H9 (cell line): ENCODE data around the gene ITPR1. TPM values are rescaled to one million over a fixed set of nuclear protein-coding genes. Genes with fewer than 3 reads are reported as not detected.
"Not testable (repeated sequence)": the region's sequence is repeated elsewhere in the genome, so short reads cannot be mapped to it uniquely, and the experiment has no call there.

Experiments used
- DNase-seq: peaks from one replicate; pipeline ENCODE4 v3.0.0-alpha.2; 2017
- H2AFZ ChIP-seq: one replicate; pipeline ENCODE4 v1.6.1; 2013; ENCODE audit warnings: mild to moderate bottlenecking, low read length, control low read depth, moderate library complexity
- H2AK5ac ChIP-seq: 2 replicates; pipeline ENCODE4 v1.6.1; 2013; ENCODE audit warnings: low read length, control low read depth, mixed read lengths; ENCODE audit not compliant: insufficient read length
- H2BK120ac ChIP-seq: one replicate; pipeline ENCODE4 v1.6.1; 2013; ENCODE audit warnings: low read depth, mild to moderate bottlenecking, low read length, control low read depth, inconsistent platforms; ENCODE audit not compliant: poor library complexity, severe bottlenecking
- H2BK12ac ChIP-seq: 2 replicates; pipeline ENCODE4 v1.6.1; 2013; ENCODE audit warnings: low read length, control low read depth, mixed read lengths, low read depth; ENCODE audit not compliant: insufficient read length
- H2BK15ac ChIP-seq: 2 replicates; pipeline ENCODE4 v1.6.1; 2013; ENCODE audit warnings: low read depth, low read length, control low read depth
- H2BK20ac ChIP-seq: one replicate; pipeline ENCODE4 v1.6.1; 2013; ENCODE audit warnings: low read depth, mild to moderate bottlenecking, low read length, control low read depth, inconsistent platforms; ENCODE audit not compliant: poor library complexity, severe bottlenecking
- H2BK5ac ChIP-seq: 2 replicates; pipeline ENCODE4 v1.6.1; 2013; ENCODE audit warnings: low read length, control low read depth, mixed read lengths; ENCODE audit not compliant: insufficient read length
- H3K14ac ChIP-seq: 2 replicates; pipeline ENCODE4 v1.6.1; 2013; ENCODE audit warnings: low read length, control low read depth; ENCODE audit not compliant: insufficient read depth
- H3K18ac ChIP-seq: 2 replicates; pipeline ENCODE4 v1.6.1; 2013; ENCODE audit warnings: low read depth, mild to moderate bottlenecking, mixed read lengths, low read length, control low read depth; ENCODE audit not compliant: insufficient read length
- H3K23ac ChIP-seq: 2 replicates; pipeline ENCODE4 v1.6.1; 2013; ENCODE audit warnings: low read length, control low read depth, mixed read lengths, low read depth; ENCODE audit not compliant: insufficient read length
- H3K23me2 ChIP-seq: 2 replicates; pipeline ENCODE4 v1.6.1; 2013; ENCODE audit warnings: low read depth, mild to moderate bottlenecking, mixed read lengths, low read length, control low read depth; ENCODE audit not compliant: insufficient read length, poor library complexity, severe bottlenecking
- H3K27ac ChIP-seq: 2 replicates; pipeline ENCODE4 v1.5.1; 2013; ENCODE audit warnings: low read length, control low read depth, mixed read lengths, low read depth; ENCODE audit not compliant: insufficient read length
- H3K27me3 ChIP-seq: 2 replicates; pipeline ENCODE4 v1.6.1; 2013; ENCODE audit warnings: low read length, control low read depth, inconsistent platforms; ENCODE audit not compliant: insufficient read depth
- H3K4ac ChIP-seq: 2 replicates; pipeline ENCODE4 v1.6.1; 2013; ENCODE audit warnings: low read depth, mild to moderate bottlenecking, control low read depth, inconsistent platforms, low read length, moderate library complexity
- H3K4me1 ChIP-seq: 2 replicates; pipeline ENCODE4 v1.6.1; 2013; ENCODE audit warnings: low read length, control low read depth, inconsistent platforms; ENCODE audit not compliant: insufficient read depth
- H3K4me2 ChIP-seq: 2 replicates; pipeline ENCODE4 v1.6.1; 2013; ENCODE audit warnings: low read length, control low read depth, mixed read lengths; ENCODE audit not compliant: insufficient read length, insufficient read depth
- H3K56ac ChIP-seq: 2 replicates; pipeline ENCODE4 v1.6.1; 2013; ENCODE audit warnings: low read depth, mild to moderate bottlenecking, mixed read lengths, low read length, control low read depth; ENCODE audit not compliant: insufficient read length
- H3K79me1 ChIP-seq: 2 replicates; pipeline ENCODE4 v1.6.1; 2013; ENCODE audit warnings: low read depth, mild to moderate bottlenecking, moderate library complexity, low read length, control low read depth, inconsistent platforms; ENCODE audit not compliant: insufficient read depth, poor library complexity, severe bottlenecking
- H3K79me2 ChIP-seq: 2 replicates; pipeline ENCODE4 v1.6.1; 2013; ENCODE audit warnings: low read length, control low read depth, inconsistent platforms; ENCODE audit not compliant: insufficient read depth
- H3K9ac ChIP-seq: 2 replicates; pipeline ENCODE4 v1.6.1; 2013; ENCODE audit warnings: low read length, control low read depth, mixed read lengths; ENCODE audit not compliant: insufficient read length; ENCODE audit errors: extremely low read depth
- H3K9me3 ChIP-seq: one replicate; pipeline ENCODE4 v1.6.1; 2013; ENCODE audit warnings: low read depth, low read length, inconsistent platforms; ENCODE audit not compliant: control insufficient read depth
- H3T11ph ChIP-seq: one replicate; pipeline ENCODE4 v1.6.1; 2013; ENCODE audit warnings: mild to moderate bottlenecking, low read length, control low read depth, inconsistent platforms
- H4K20me1 ChIP-seq: one replicate; pipeline ENCODE4 v1.6.1; 2013; ENCODE audit not compliant: control insufficient read depth, insufficient read length, insufficient read depth
- H4K5ac ChIP-seq: 2 replicates; pipeline ENCODE4 v1.6.1; 2013; ENCODE audit warnings: low read depth, mild to moderate bottlenecking, mixed read lengths, low read length, control low read depth; ENCODE audit not compliant: insufficient read length
- H4K8ac ChIP-seq: replicated peaks from 2 replicates; pipeline ENCODE4 v1.6.1; 2013; ENCODE audit warnings: low read length, control low read depth, mixed read lengths, low read depth; ENCODE audit not compliant: insufficient read length
- H4K91ac ChIP-seq: 2 replicates; pipeline ENCODE4 v1.6.1; 2013; ENCODE audit warnings: low read depth, mild to moderate bottlenecking, moderate library complexity, mixed read lengths, low read length, control low read depth; ENCODE audit not compliant: insufficient read length
- H3K27ac Mint-ChIP-seq, 3 experiments: 2 replicates in 2 of 3; 3 replicates in 1 of 3; pipeline ENCODE4 v1.8.0; 2020 to 2021; ENCODE audit warnings: mixed read lengths in 3 of 3, mild to moderate bottlenecking in 1 of 3, moderate library complexity in 1 of 3
- H3K27me3 Mint-ChIP-seq: 2 replicates; pipeline ENCODE4 v1.8.0; 2021; ENCODE audit warnings: low read depth, mild to moderate bottlenecking, moderate library complexity, mixed read lengths
- H3K36me3 Mint-ChIP-seq, 3 experiments: 2 replicates in 2 of 3; 3 replicates in 1 of 3; pipeline ENCODE4 v1.8.0; 2020 to 2021; ENCODE audit warnings: low read depth in 3 of 3, mixed read lengths in 3 of 3; ENCODE audit not compliant: insufficient read depth in 1 of 3
- H3K4me1 Mint-ChIP-seq, 2 experiments: 2 replicates each; pipeline ENCODE4 v1.8.0; 2020; ENCODE audit warnings: mixed read lengths in 2 of 2
- H3K4me3 Mint-ChIP-seq, 2 experiments: 2 replicates in 1 of 2; 3 replicates in 1 of 2; pipeline ENCODE4 v1.8.0; 2020 to 2021; ENCODE audit warnings: mild to moderate bottlenecking in 2 of 2, mixed read lengths in 2 of 2, moderate library complexity in 1 of 2
- H3K9me3 Mint-ChIP-seq, 2 experiments: 2 replicates in 1 of 2; 3 replicates in 1 of 2; pipeline ENCODE4 v1.8.0; 2020; ENCODE audit warnings: mild to moderate bottlenecking in 2 of 2, mixed read lengths in 2 of 2, moderate library complexity in 1 of 2
- WGBS: extraction: QIAGEN DNeasy Blood & Tissue Kit; methylation state at CpG from one replicate; pipeline ENCODE4 v1.1.7; 2013; ENCODE audit warnings: missing lambda C conversion rate, low lambda C conversion rate, mixed read lengths; ENCODE audit not compliant: insufficient read length; ENCODE audit errors: extremely low coverage; 5-methylcytosine and 5-hydroxymethylcytosine counted together
- total RNA-seq: library from RNA; stranded (reverse); gene quantifications from 2 replicates; pipeline ENCODE4 v1.2.1, GENCODE V29; 2021
- TF ChIP-seq, protein P1 (sequence below): fragments of 200-600 bp; sonication (generic); conservative IDR thresholded peaks from 3 replicates; pipeline ENCODE4 v1.8.0; 2021; ENCODE audit warnings: antibody characterized with exemption, mild to moderate bottlenecking

Gene ITPR1
- total RNA-seq, 1 experiment from 2014 or later, result 4.2 TPM

GRCh38 chr3:4454142-4454541 is 39.0 kb upstream of the ITPR1 start:
- H4K8ac ChIP-seq, result no peak overlapping the region
- no peaks in the 10 kb centered on the region for H3K27me3 Mint-ChIP-seq
- H2BK12ac ChIP-seq, result no peak overlapping the region
- H2BK15ac ChIP-seq, result no peak overlapping the region
- H3K79me2 ChIP-seq, result no peaks in the 10 kb centered on the region
- H3K4me2 ChIP-seq, result no peak overlapping the region
- H3K23ac ChIP-seq, result no peak overlapping the region
- H3K4me3 Mint-ChIP-seq, result no peak overlapping the region
- peaks cover 0 to 3% (median 3%) of the 10 kb centered on the region in 3 experiments; a peak in 4 of 7 replicates for H3K36me3 Mint-ChIP-seq
- H3K4ac ChIP-seq, result no peak overlapping the region
- DNase-seq, result no peak
- H3K9me3 Mint-ChIP-seq, result no peaks in the 10 kb centered on the region; a peak in 1 of 5 replicates
- no peak overlapping the region for H2AK5ac ChIP-seq
- no peaks in the 10 kb centered on the region for H4K20me1 ChIP-seq
- H3K18ac ChIP-seq, result no peak overlapping the region
- H3K9me3 ChIP-seq, result no peaks in the 10 kb centered on the region
- TF ChIP-seq, protein P1, sequence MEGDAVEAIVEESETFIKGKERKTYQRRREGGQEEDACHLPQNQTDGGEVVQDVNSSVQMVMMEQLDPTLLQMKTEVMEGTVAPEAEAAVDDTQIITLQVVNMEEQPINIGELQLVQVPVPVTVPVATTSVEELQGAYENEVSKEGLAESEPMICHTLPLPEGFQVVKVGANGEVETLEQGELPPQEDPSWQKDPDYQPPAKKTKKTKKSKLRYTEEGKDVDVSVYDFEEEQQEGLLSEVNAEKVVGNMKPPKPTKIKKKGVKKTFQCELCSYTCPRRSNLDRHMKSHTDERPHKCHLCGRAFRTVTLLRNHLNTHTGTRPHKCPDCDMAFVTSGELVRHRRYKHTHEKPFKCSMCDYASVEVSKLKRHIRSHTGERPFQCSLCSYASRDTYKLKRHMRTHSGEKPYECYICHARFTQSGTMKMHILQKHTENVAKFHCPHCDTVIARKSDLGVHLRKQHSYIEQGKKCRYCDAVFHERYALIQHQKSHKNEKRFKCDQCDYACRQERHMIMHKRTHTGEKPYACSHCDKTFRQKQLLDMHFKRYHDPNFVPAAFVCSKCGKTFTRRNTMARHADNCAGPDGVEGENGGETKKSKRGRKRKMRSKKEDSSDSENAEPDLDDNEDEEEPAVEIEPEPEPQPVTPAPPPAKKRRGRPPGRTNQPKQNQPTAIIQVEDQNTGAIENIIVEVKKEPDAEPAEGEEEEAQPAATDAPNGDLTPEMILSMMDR, result no peak
- no peak overlapping the region for H4K5ac ChIP-seq
- H3K4me1 ChIP-seq, result no peaks in the 10 kb centered on the region
- H3K27me3 ChIP-seq, result no peaks in the 10 kb centered on the region
- H2AFZ ChIP-seq, result no peak overlapping the region
- H2BK5ac ChIP-seq, result no peak overlapping the region
- H2BK20ac ChIP-seq, result no peak overlapping the region
- no peaks in the 10 kb centered on the region for H3K4me1 Mint-ChIP-seq
- no peak overlapping the region for H3T11ph ChIP-seq
- H3K27ac ChIP-seq, result no peak overlapping the region
- no peak overlapping the region for H4K91ac ChIP-seq
- H3K14ac ChIP-seq, result no peak overlapping the region
- no peak overlapping the region for H3K9ac ChIP-seq
- no peak overlapping the region for H3K56ac ChIP-seq
- no peak overlapping the region for H3K27ac Mint-ChIP-seq
- no peaks in the 10 kb centered on the region for H3K23me2 ChIP-seq
- H3K79me1 ChIP-seq, result no peaks in the 10 kb centered on the region
- H2BK120ac ChIP-seq, result no peak overlapping the region

DNA sequence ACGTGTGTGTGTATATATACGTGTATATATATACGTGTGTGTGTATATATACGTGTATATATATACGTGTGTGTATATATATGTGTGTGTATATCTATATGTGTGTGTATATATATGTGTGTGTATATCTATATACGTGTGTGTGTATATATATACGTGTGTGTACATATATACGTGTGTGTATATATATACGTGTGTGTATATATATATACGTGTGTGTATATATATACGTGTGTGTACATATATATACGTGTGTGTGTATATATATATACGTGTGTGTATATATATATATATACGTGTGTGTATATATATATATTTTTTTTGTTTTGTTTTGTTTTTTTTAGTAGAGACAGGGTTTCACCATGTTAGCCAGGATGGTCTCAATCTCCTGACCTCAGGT is 36.4 kb upstream of the ITPR1 start:
- H3K79me1 ChIP-seq, H3K27ac ChIP-seq, H2AFZ ChIP-seq, H2BK5ac ChIP-seq, H3K79me2 ChIP-seq, H3K4me3 Mint-ChIP-seq, H3K27me3 ChIP-seq, H3K56ac ChIP-seq, H3K4ac ChIP-seq, H2BK20ac ChIP-seq, H3K14ac ChIP-seq, H3K23me2 ChIP-seq, H3K4me1 Mint-ChIP-seq, H4K8ac ChIP-seq, DNase-seq, H3K9me3 Mint-ChIP-seq, H3K36me3 Mint-ChIP-seq, H3K9me3 ChIP-seq, H4K91ac ChIP-seq, H4K20me1 ChIP-seq, H3K27ac Mint-ChIP-seq, H3K9ac ChIP-seq, H3K23ac ChIP-seq, H2AK5ac ChIP-seq, H3K18ac ChIP-seq, H3K27me3 Mint-ChIP-seq, H3T11ph ChIP-seq, H3K4me1 ChIP-seq, H3K4me2 ChIP-seq, H2BK12ac ChIP-seq, H2BK15ac ChIP-seq, H4K5ac ChIP-seq, H2BK120ac ChIP-seq: not testable (repeated sequence)
- 87% methylated on average over 3 of the region's 14 CpGs for WGBS
